ENCODE measurements around the gene FKBP3.
"Not testable (repeated sequence)": the region's sequence is repeated elsewhere in the genome, so short reads cannot be mapped to it uniquely, and the experiment has no call there.

FKBP3 gene

DNA sequence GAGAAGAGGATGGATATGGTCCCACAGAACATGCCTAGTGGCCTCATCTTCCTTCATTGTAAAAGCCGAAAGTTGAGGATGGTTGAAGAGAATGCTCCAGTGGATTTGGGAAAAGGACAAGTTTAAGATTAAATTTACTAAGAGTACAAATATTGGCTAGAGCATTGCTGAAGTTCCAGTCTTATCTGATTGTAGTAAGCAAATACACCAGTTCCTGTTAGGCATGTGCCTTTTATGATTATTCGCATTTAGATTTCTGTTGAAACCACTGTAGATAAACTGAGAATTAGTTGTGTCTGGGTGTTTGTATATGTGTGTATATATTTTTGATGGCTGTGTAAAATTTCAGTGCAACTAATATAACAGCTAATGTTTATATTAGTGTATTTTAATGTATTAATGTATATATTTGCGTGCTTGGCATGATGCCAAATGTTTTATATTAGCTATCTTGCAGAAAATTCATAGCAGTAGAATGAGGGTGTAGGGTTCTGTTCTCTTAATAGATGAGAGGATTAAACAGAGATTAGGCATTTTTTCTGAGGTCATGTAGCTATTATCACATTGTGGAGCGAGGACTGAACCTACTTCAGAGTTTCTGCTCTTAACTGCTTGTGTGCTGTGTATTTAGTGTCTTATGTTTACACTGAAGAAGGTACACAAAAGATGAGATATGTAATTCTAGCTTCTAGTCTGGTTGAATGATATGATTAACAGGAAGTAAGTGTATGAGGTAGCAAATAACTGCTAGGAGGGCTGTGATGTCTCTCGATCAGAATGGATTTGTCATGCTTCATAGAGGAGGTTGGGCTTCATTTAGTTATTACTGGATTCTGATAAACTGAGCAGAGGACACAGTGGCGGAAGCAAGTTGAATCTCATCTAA is 21.1 kb downstream of the FKBP3 start:
- no peak for DNase-seq

DNA sequence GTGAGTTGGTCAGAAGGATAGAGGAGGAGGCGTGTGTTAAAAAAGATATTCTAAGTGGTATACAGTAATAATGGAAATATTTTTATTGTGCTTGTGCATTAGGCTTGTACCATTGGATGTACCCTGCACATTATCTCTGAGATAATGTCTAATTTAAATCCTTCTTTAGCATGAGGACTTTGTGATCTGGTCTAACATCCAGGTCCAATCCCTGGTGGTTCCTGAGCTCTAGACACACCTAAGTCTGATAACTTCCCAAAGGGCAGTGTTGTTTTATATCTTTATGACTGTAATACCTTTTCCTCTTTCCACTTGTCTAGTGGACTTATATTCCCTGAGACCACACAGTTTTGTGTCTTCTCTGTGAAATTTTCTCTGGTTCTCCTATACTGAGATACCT is 29.7 kb downstream of the FKBP3 start:
- DNase-seq = no peak

GRCh38 chr14:45103806-45104205 is 30.5 kb downstream of the FKBP3 start:
- DNase-seq = no peak

DNA sequence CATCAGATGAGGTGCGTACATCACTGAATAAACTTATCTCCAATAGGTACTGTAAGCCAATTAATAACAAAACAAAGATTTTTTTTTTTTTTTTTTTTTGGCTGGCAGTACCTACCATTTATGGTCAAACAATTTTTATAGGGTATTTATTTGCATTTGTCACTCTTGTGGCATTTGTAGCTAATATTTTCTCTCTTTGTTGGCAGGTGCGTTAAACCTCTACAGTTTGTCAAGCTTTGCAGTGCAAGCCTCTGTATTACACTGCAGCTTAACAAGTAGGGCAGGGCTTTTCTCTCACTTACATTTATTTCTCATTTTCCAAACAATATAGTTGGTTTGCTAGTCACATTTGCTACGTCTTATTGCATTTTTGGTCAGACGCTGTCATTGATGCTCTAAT is 38.1 kb downstream of the FKBP3 start:
- no peak for DNase-seq

DNA sequence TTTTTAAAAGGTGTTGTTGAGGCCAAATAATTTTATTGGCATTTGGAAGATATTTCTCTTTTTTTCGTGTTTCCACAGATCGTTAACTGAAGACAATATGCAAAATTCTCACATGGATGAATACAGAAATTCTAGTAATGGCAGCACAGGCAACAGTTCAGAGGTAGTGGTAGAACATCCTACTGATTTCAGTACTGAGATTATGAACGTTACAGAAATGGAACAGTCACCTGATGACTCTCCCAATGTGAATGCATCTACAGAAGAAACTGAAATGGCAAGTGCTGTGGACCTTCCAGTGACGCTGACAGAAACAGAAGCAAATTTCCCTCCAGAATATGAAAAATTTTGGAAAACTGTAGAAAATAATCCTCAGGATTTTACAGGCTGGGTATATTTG is 39.1 kb downstream of the FKBP3 start:
- DNase-seq = no peak

GRCh38 chr14:45094275-45094674 is 40.0 kb downstream of the FKBP3 start:
- no peak for DNase-seq

DNA sequence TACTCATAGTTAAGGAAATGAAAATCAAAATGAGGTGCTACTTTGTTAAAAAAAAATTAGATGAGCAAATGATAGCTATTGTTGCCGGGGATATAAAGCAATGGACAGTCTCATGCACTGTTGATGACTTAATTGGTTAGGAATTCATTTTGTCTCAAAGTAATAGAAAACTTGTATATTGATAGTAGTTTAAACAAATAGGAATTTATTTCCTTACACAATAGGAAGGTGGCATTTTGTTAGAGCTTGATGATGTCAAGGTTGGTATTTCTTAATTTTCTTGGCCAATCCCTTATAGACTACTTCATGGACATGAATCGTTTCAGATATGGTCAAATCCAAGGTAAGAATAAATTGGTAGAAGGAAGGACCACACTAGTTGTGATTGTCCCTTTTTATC is 42.6 kb downstream of the FKBP3 start:
- DNase-seq = no peak

DNA sequence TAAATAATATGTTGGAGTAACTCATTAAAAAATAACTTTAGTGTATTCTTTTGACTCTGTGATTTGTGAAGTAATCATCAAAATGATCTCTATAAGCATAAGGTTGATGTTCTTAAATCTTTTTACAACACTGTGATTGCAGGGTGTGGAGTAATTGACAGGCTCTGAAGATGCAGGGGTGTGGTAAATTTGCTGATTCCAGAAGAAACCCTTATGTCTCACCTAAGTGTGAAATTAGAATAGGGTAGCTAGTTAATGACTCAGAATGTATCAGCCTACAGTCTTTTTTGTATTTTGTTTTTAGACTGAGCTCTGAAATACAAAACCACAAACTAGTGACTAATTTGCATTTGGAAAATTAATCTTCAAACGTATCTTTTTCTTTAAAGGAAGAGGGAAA is 44.5 kb downstream of the FKBP3 start:
- DNase-seq = no peak

DNA sequence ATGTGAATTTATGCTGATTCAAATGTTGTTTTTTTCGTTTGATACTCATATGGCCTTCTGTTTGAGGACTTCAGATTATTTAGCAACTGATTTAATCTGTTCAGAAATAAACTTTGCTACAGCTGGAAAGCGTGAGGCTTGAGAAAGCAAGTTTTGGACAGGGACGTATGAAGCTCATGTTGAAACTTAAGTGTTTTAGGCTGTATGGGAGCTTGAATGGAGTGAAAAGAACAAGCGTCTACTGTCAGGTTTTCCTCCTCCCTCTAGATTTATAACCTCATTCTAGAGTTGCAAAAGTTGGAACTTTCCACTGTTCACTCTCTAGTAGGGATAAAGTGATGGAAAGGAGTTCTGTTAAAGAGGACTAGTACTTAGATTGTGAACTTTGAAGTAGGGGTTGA is 49.3 kb downstream of the FKBP3 start:
- DNase-seq = no peak

DNA sequence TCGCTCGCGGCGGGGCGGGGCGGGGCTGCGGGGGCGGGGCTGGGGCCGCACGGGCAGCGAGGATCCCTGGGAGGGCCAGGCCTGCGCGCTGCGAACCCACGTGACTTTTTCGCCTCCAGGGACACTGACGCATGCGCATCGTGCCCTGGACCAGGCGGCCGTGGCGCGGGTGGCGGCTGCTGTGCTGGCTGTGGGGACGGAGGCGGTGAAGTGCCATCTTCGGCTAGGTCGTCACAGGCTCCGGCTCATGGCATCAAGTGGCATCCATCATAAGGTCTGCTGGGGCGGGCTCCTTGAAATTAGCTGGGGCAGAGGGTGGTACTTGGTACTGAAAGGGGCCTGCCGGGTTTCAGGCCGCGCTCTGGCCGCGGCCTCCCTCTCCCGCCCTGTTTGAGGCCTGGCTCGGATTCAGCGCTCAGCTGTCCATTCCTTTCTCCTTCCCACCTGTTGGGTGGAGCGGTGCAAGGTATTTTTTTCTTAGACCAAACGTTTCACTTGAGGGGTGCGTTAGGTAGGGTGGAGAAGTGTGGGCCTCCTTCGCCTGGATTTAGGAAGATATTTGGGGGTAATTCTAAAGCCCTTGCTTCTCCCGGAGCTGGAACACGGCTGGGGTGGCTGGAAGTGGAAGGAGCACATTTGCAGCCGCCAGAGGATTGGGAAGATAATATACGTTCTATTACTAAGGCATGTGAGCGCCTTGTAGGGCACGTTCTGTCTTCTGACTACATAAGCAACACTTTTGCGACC is 50.1 kb downstream of the FKBP3 start, which contains the start of gene PRPF39:
TSS of gene PRPF39 (plus strand) at position 141 of the 747 bp plus-strand sequence. CDS start 11,124 bp downstream, outside the sequence.
- DNase-seq = peak; percentile 93

DNA sequence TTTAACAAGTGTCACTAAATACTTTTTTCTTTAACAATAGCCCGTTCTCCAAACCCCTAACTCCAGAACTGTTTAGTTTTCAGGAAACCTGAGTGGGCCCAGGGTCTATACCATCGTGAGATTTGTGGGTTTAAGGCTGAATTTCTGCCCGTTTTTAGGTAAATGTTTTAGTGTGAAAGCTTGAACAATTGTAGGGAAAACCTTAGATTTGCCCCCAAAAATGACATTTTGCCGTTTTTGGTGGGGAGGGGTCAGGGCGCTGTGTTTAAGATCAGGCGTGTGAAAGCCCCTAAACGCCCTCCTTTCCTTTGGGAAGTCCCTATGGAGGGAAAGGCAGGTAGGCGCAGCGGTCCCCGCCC is 50.7 kb downstream of the FKBP3 start:
- DNase-seq = no peak

DNA sequence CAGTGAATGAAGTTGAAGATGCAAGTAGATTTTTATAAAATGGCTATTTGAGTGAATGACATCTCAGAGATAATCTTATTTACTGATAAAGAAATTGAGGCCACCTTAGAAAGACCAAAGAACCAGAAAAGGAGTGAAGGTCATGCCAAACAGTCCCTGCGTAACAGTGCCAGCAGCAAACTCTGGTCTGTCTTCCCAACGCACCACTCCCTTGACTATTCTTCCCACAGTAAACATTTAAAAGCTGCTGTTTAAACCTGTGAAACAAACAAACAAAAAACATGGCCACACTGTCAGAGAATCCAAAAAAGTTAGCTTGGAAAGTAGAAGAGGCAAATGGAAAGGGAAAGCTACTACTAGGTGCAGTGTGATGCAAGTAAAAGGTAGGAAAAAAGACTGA is 51.9 kb downstream of the FKBP3 start:
- DNase-seq = no peak

- not testable (repeated sequence) for DNase-seq
Measured at GRCh38 chr14:45081096-45081495, 53.2 kb downstream of the FKBP3 start.

DNA sequence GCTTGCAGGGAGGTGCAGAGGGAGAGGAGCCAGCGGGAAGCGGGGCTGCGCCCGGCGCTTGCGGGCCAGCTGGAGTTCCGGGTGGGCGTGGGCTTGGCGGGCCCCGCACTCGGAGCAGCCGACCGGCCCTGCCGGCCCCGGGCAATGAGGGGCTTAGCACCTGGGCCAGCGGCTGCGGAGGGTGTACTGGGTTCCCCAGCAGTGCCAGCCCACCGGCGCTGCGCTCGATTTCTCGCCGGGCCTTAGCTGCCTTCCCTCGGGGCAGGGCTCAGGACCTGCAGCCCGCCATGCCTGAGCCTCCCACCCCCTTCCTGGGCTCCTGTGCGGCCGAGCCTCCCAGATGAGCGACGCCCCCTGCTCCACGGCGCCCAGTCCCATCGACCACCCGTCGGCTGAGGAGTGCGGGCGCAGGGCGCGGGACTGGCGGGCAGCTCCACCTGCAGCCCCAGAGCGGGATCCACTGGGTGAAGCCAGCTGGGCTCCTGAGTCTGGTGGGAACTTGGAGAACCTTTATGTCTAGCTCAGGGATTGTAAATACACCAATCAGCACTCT is 53.8 kb downstream of the FKBP3 start:
- DNase-seq = not testable (repeated sequence)

- no peak for DNase-seq
Measured at GRCh38 chr14:45078323-45078722, 56.0 kb downstream of the FKBP3 start.

GRCh38 chr14:45073231-45073879 is 60.9 kb downstream of the FKBP3 start:
- DNase-seq = no peak

DNA sequence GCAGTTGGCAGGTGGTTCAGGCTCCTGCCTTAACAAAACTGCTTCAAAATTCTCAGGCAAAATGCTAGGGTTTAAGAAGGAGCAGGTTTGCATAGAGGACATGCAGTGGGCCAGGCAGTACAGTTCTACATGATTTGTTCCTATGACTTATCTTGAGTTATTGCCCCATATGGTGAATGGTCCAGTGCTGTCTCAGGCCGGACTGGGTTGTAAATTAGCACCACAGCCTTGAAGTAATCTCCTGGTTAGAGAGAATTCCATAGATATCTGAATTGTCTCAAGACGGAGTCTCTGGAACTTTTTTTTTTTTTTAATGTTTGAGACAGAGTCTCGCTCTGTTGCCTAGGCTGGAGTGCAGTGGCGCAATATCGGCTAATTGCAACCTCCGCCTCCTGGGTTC is 62.2 kb downstream of the FKBP3 start:
- DNase-seq = no peak

- no peak for DNase-seq
Measured at GRCh38 chr14:45070215-45070614, 64.1 kb downstream of the FKBP3 start.

DNA sequence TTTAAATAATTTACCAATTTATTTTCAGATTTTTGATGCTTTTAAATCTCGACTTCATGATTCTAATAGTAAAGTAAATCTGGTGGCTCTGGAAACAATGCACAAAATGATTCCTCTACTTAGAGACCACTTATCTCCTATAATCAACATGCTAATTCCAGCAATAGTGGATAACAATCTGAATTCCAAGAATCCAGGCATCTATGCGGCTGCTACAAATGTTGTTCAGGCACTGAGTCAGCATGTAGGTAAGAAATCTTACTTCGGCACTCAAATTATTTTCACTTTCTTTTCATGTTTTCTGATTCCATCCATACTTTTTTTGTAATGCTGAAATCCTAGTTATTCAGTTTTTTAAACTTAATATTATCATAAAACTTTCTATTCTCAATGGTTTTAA is 65.9 kb downstream of the FKBP3 start:
- DNase-seq = no peak

- DNase-seq = no peak
Measured at GRCh38 chr14:45066667-45067066, 67.6 kb downstream of the FKBP3 start.

- DNase-seq = no peak
Measured at GRCh38 chr14:45065956-45066355, 68.3 kb downstream of the FKBP3 start.
